Mesenchymal stem cell (in vitro differentiated cells and primary cell): ENCODE results near the gene RSBN1.
"Not testable (repeated sequence)": the region's sequence is repeated elsewhere in the genome, so short reads cannot be mapped to it uniquely, and the experiment has no call there.

Experiments
- DNase-seq: peaks from one replicate; pipeline ENCODE4 v3.0.0-alpha.2; 2013
- H2AFZ ChIP-seq: one replicate; pipeline ENCODE4 v1.6.1; 2013; ENCODE audit warnings: low read depth, mild to moderate bottlenecking, control low read depth, inconsistent platforms, low read length, moderate library complexity
- H2AK5ac ChIP-seq: 2 replicates; pipeline ENCODE4 v1.6.1; 2013; ENCODE audit warnings: low read length, moderate library complexity, mild to moderate bottlenecking, inconsistent platforms; ENCODE audit not compliant: severe bottlenecking
- H2BK120ac ChIP-seq: one replicate; pipeline ENCODE4 v1.6.1; 2013; ENCODE audit warnings: low read depth, mild to moderate bottlenecking, inconsistent platforms, low read length, moderate library complexity
- H2BK12ac ChIP-seq, 2 experiments: one replicate each; pipeline ENCODE4 v1.6.1; 2013; ENCODE audit warnings: inconsistent platforms in 2 of 2, low read length in 2 of 2, mild to moderate bottlenecking in 2 of 2, moderate library complexity in 2 of 2, control low read depth in 1 of 2
- H2BK15ac ChIP-seq: one replicate; pipeline ENCODE4 v1.6.1; 2013; ENCODE audit warnings: mild to moderate bottlenecking, low read depth, inconsistent platforms; ENCODE audit not compliant: poor library complexity, severe bottlenecking
- H2BK5ac ChIP-seq: 2 replicates; pipeline ENCODE4 v1.6.1; 2013; ENCODE audit warnings: low read depth, mild to moderate bottlenecking, low read length, control low read depth, inconsistent platforms; ENCODE audit not compliant: poor library complexity, severe bottlenecking
- H3K14ac ChIP-seq, 2 experiments: one replicate each; pipeline ENCODE4 v1.6.1; 2013; ENCODE audit warnings: inconsistent platforms in 2 of 2, low read length in 2 of 2, control low read depth in 1 of 2, mild to moderate bottlenecking in 1 of 2, moderate library complexity in 1 of 2
- H3K18ac ChIP-seq, 2 experiments: one replicate each; pipeline ENCODE4 v1.6.1; 2013; ENCODE audit warnings: inconsistent platforms in 2 of 2, low read length in 2 of 2, control low read depth in 1 of 2, low read depth in 1 of 2, mild to moderate bottlenecking in 1 of 2
- H3K23ac ChIP-seq, 2 experiments: one replicate each; pipeline ENCODE4 v1.6.1; 2013; ENCODE audit warnings: inconsistent platforms in 2 of 2, low read length in 2 of 2, mild to moderate bottlenecking in 2 of 2, moderate library complexity in 2 of 2, control low read depth in 1 of 2
- H3K27ac ChIP-seq: 2 replicates; pipeline ENCODE4 v1.5.1; 2013; ENCODE audit warnings: mild to moderate bottlenecking, moderate library complexity, low read length, control low read depth, inconsistent platforms; ENCODE audit not compliant: poor library complexity, severe bottlenecking
- H3K27me3 ChIP-seq, 2 experiments: 2 replicates each; pipeline versions ENCODE4 v1.6.1 to v1.7.0; 2013; ENCODE audit warnings: low read length in 2 of 2, mild to moderate bottlenecking in 2 of 2, moderate library complexity in 2 of 2, control low read depth in 1 of 2, inconsistent platforms in 1 of 2; ENCODE audit not compliant: control insufficient read depth in 1 of 2, insufficient read depth in 1 of 2
- H3K36me3 ChIP-seq, 2 experiments: 2 replicates each; pipeline versions ENCODE4 v1.6.1 to v1.7.0; 2013; ENCODE audit warnings: low read length in 2 of 2, control low read depth in 1 of 2, inconsistent platforms in 1 of 2, low read depth in 1 of 2, mild to moderate bottlenecking in 1 of 2; ENCODE audit not compliant: insufficient read depth in 2 of 2, control insufficient read depth in 1 of 2
- H3K4ac ChIP-seq, 2 experiments: one replicate each; pipeline ENCODE4 v1.6.1; 2013; ENCODE audit warnings: inconsistent platforms in 2 of 2, low read length in 2 of 2, mild to moderate bottlenecking in 2 of 2, moderate library complexity in 2 of 2, control low read depth in 1 of 2, low read depth in 1 of 2
- H3K4me1 ChIP-seq: 2 replicates; pipeline ENCODE4 v1.6.1; 2013; ENCODE audit warnings: low read depth, low read length, control low read depth; ENCODE audit not compliant: control insufficient read depth, insufficient read depth
- H3K4me2 ChIP-seq: 2 replicates; pipeline ENCODE4 v1.6.1; 2013; ENCODE audit warnings: low read length, mild to moderate bottlenecking, inconsistent platforms; ENCODE audit not compliant: poor library complexity, severe bottlenecking
- H3K4me3 ChIP-seq, 2 experiments: 2 replicates each; pipeline versions ENCODE4 v1.5.1 to v1.7.0; 2013; ENCODE audit warnings: low read length in 2 of 2, mild to moderate bottlenecking in 2 of 2, control low read depth in 1 of 2, low read depth in 1 of 2; ENCODE audit not compliant: insufficient read depth in 1 of 2
- H3K79me1 ChIP-seq: replicated peaks from 2 replicates; pipeline ENCODE4 v1.6.1; 2013; ENCODE audit warnings: mild to moderate bottlenecking, control low read depth, low read length, inconsistent platforms; ENCODE audit not compliant: poor library complexity, severe bottlenecking
- H3K9ac ChIP-seq: 2 replicates; pipeline ENCODE4 v1.7.0; 2013; ENCODE audit warnings: mild to moderate bottlenecking, low read length, moderate library complexity
- H3K9me3 ChIP-seq: 2 replicates; pipeline ENCODE4 v1.7.0; 2013; ENCODE audit warnings: mild to moderate bottlenecking, low read length; ENCODE audit not compliant: control insufficient read depth
- H4K8ac ChIP-seq: one replicate; pipeline ENCODE4 v1.6.1; 2013; ENCODE audit warnings: inconsistent platforms, mild to moderate bottlenecking, low read length, moderate library complexity
- H4K91ac ChIP-seq: one replicate; pipeline ENCODE4 v1.6.1; 2013; ENCODE audit warnings: mild to moderate bottlenecking, low read length, inconsistent platforms
- WGBS: methylation state at CpG from one replicate; pipeline ENCODE4 v1.1.7; 2013; ENCODE audit warnings: mixed read lengths; 5-methylcytosine and 5-hydroxymethylcytosine counted together

Gene RSBN1

GRCh38 chr1:113758631-113759332, 53.5 kb downstream of the RSBN1 start:
- no peaks in the 10 kb centered on the region for H3K27me3 ChIP-seq
- H3K9me3 ChIP-seq: no peaks in the 10 kb centered on the region
- H3K79me1 ChIP-seq: peaks cover 6% of the 10 kb centered on the region
- peak overlapping the region; percentile 100 for H3K9ac ChIP-seq
- peaks cover 5% of the 10 kb centered on the region for H3K4me1 ChIP-seq
- H3K4me2 ChIP-seq: peak overlapping the region; percentile 72
- H3K4me3 ChIP-seq: peak overlapping the region; percentile 93 to 98
- no peak overlapping the region for H3K23ac ChIP-seq
- peak overlapping the region in 1 of 2 experiments; percentile 25 for H2BK12ac ChIP-seq
- H2BK120ac ChIP-seq: peak overlapping the region; percentile 11
- H4K8ac ChIP-seq: peak overlapping the region; percentile 81
- H2AK5ac ChIP-seq: no peak overlapping the region
- peak overlapping the region; percentile 97 for H2AFZ ChIP-seq
- H3K4ac ChIP-seq: peak overlapping the region; percentile 24 to 95
- peak overlapping the region; percentile 86 for H2BK15ac ChIP-seq
- peaks cover under 1 to 16% of the 10 kb centered on the region in 2 experiments for H3K36me3 ChIP-seq
- H2BK5ac ChIP-seq: peak overlapping the region; percentile 79
- H3K14ac ChIP-seq: peak overlapping the region in 1 of 2 experiments; percentile 60
- WGBS: under 1% methylated on average over 55 of the region's 55 CpGs
- peak; percentile 75 for DNase-seq
- H4K91ac ChIP-seq: peak overlapping the region; percentile 34
- H3K27ac ChIP-seq: peak overlapping the region; percentile 96
- peak overlapping the region; percentile 81 to 97 for H3K18ac ChIP-seq

- Histone ChIP-seq H3K4me3 (no peak overlapping the region), H2BK12ac (no peak overlapping the region), H3K27me3 (no peaks in the 10 kb centered on the region), H4K91ac (no peak overlapping the region), H3K79me1 (peaks cover 9% of the 10 kb centered on the region), H4K8ac (no peak overlapping the region), H2BK5ac (no peak overlapping the region), H3K36me3 (peaks cover 5 to 27% of the 10 kb centered on the region in 2 experiments), H3K18ac (no peak overlapping the region), H3K14ac (no peak overlapping the region), H3K23ac (no peak overlapping the region), H2AFZ (no peak overlapping the region), H3K27ac (no peak overlapping the region), H2AK5ac (no peak overlapping the region), H3K4me2 (no peak overlapping the region), H2BK120ac (no peak overlapping the region), H3K4me1 (peaks cover 5% of the 10 kb centered on the region), H3K4ac (no peak overlapping the region), H3K9ac (peak overlapping the region; percentile 8), H2BK15ac (no peak overlapping the region), H3K9me3 (no peaks in the 10 kb centered on the region)
- DNase-seq: no peak
- 100% methylated on average over 1 of the region's 1 CpG for WGBS
Measured at GRCh38 chr1:113756461-113756860, 55.8 kb downstream of the RSBN1 start.

- H2AK5ac ChIP-seq, H2BK5ac ChIP-seq, H2BK15ac ChIP-seq, H3K9me3 ChIP-seq, H3K18ac ChIP-seq, H3K14ac ChIP-seq, H3K4me1 ChIP-seq, DNase-seq, H2AFZ ChIP-seq, H2BK120ac ChIP-seq, H3K23ac ChIP-seq, H2BK12ac ChIP-seq, H4K91ac ChIP-seq, H3K27ac ChIP-seq, H3K27me3 ChIP-seq, H3K4me3 ChIP-seq, H3K4ac ChIP-seq, H3K4me2 ChIP-seq, H3K9ac ChIP-seq, H4K8ac ChIP-seq: not testable (repeated sequence)
- Histone ChIP-seq H3K36me3 (peaks cover 8 to 44% of the 10 kb centered on the region in 2 experiments), H3K79me1 (peaks cover 14% of the 10 kb centered on the region)
- 97% methylated on average over 6 of the region's 6 CpGs for WGBS
Measured at GRCh38 chr1:113753333-113753732, 58.9 kb downstream of the RSBN1 start.

GRCh38 chr1:113751516-113751915, 60.8 kb downstream of the RSBN1 start:
- Histone ChIP-seq H3K4ac (no peak overlapping the region), H3K36me3 (peaks cover 8 to 50% of the 10 kb centered on the region in 2 experiments), H3K4me2 (no peak overlapping the region), H3K27ac (no peak overlapping the region), H4K91ac (no peak overlapping the region), H2BK120ac (no peak overlapping the region), H2BK5ac (no peak overlapping the region), H2BK15ac (no peak overlapping the region), H4K8ac (no peak overlapping the region), H2BK12ac (no peak overlapping the region), H3K23ac (no peak overlapping the region), H2AFZ (no peak overlapping the region), H3K4me1 (no peaks in the 10 kb centered on the region), H2AK5ac (no peak overlapping the region), H3K27me3 (no peaks in the 10 kb centered on the region), H3K9ac (no peak overlapping the region), H3K4me3 (no peak overlapping the region), H3K14ac (no peak overlapping the region), H3K18ac (no peak overlapping the region), H3K9me3 (no peaks in the 10 kb centered on the region), H3K79me1 (peaks cover 14% of the 10 kb centered on the region)
- 100% methylated on average over 1 of the region's 1 CpG for WGBS
- no peak for DNase-seq
